DND-41 (cell line): Measurements from ENCODE around the gene LARP4B.
A peak's percentile ranks its signal among the peaks of the same experiment; 100 is the strongest.

Experiments used
- ATAC-seq: fragments of 200-7000 bp; cut with Tn5 transposase; 3 replicates; pipeline ENCODE4 v1.9.1; 2021; ENCODE audit warnings: low read depth; ENCODE audit not compliant: insufficient read depth
- DNase-seq: peaks from one replicate; pipeline ENCODE4 v3.0.0-alpha.2; 2020
- H2AFZ ChIP-seq: 2 replicates; pipeline ENCODE4 v1.6.0; 2012; ENCODE audit warnings: low read depth, low read length
- H3K27ac ChIP-seq: 2 replicates; pipeline ENCODE4 v1.5.1; 2012; ENCODE audit warnings: low read length, inconsistent platforms
- H3K27me3 ChIP-seq: fragments of 200-600 bp; sonication (generic); 2 replicates; pipeline ENCODE4 v1.6.0; 2012; ENCODE audit warnings: low read length, mild to moderate bottlenecking, inconsistent platforms; ENCODE audit not compliant: insufficient read depth, poor library complexity
- H3K36me3 ChIP-seq: 2 replicates; pipeline ENCODE4 v1.5.1; 2012; ENCODE audit warnings: low read length, inconsistent platforms; ENCODE audit not compliant: insufficient read depth
- H3K4me1 ChIP-seq: 2 replicates; pipeline ENCODE4 v1.5.1; 2012; ENCODE audit warnings: mild to moderate bottlenecking, low read length; ENCODE audit not compliant: insufficient read depth
- H3K4me2 ChIP-seq: 2 replicates; pipeline ENCODE4 v1.6.0; 2012; ENCODE audit warnings: mild to moderate bottlenecking, moderate library complexity, low read length, inconsistent platforms; ENCODE audit not compliant: insufficient read depth
- H3K4me3 ChIP-seq, 2 experiments: fragments of 200-600 bp in 1 of 2; shearing (Covaris generic) in 1 of 2; 2 replicates each; pipeline ENCODE4 v1.5.1; 2012 to 2016; ENCODE audit warnings: inconsistent platforms in 2 of 2, low read length in 2 of 2, mild to moderate bottlenecking in 2 of 2, low read depth in 1 of 2, moderate library complexity in 1 of 2
- H3K79me2 ChIP-seq: 2 replicates; pipeline ENCODE4 v1.6.0; 2012; ENCODE audit warnings: low read length, inconsistent platforms; ENCODE audit not compliant: insufficient read depth
- H3K9ac ChIP-seq: 2 replicates; pipeline ENCODE4 v1.6.0; 2012; ENCODE audit warnings: low read depth, mild to moderate bottlenecking, inconsistent platforms, low read length, moderate library complexity
- H3K9me3 ChIP-seq: 2 replicates; pipeline ENCODE4 v1.5.1; 2012; ENCODE audit warnings: low read length, moderate library complexity, mild to moderate bottlenecking, inconsistent platforms; ENCODE audit not compliant: insufficient read depth, severe bottlenecking
- H4K20me1 ChIP-seq: 2 replicates; pipeline ENCODE4 v1.6.0; 2012; ENCODE audit warnings: low read length; ENCODE audit not compliant: insufficient read depth
- EZH2 ChIP-seq: IDR thresholded peaks from 3 replicates; pipeline ENCODE4 v1.6.1; 2012; ENCODE audit warnings: borderline replicate concordance, low read depth, mild to moderate bottlenecking, moderate library complexity, low read length, inconsistent platforms; ENCODE audit not compliant: severe bottlenecking
- TF ChIP-seq, protein P1 (sequence below): IDR thresholded peaks from 2 replicates; pipeline ENCODE4 v1.5.1; 2012; ENCODE audit warnings: borderline replicate concordance, low read length, moderate library complexity, mild to moderate bottlenecking; ENCODE audit not compliant: poor library complexity, severe bottlenecking; ENCODE audit errors: extremely low read depth

The LARP4B gene

DNA sequence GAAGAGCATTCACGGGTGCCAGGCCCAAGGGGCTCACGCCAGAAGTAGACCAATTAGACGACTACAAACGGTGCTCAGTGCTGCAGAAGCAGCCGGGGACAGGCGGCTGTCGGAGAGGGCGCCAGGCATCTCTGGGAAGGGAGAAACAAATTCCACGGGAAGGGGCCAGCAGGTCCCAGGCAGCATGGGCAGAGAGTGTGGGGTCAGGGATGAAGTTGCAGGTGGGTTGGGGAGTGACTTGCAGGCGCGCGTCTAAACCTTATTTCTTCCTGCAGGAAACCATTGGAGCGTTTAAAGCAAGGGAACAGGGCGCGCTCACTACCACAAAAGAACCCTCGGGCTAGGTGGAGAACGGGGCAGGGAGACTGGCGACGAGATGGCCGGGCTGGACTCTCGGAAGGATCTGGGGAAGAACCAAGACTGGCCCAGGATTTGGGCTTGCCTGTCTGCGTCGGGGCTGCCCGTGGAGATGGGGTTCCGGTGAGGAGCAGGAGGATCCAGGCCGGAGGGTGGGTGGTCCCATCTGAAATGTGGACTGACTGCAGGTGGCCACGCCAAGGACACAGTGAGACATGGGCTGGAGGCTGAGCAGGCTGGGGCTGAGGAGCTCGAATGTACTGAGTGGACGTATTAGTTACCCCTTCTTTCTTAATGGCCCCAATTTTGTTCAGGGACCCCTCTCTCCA, 125.7 kb downstream of the LARP4B start:
- TF ChIP-seq, protein P1, sequence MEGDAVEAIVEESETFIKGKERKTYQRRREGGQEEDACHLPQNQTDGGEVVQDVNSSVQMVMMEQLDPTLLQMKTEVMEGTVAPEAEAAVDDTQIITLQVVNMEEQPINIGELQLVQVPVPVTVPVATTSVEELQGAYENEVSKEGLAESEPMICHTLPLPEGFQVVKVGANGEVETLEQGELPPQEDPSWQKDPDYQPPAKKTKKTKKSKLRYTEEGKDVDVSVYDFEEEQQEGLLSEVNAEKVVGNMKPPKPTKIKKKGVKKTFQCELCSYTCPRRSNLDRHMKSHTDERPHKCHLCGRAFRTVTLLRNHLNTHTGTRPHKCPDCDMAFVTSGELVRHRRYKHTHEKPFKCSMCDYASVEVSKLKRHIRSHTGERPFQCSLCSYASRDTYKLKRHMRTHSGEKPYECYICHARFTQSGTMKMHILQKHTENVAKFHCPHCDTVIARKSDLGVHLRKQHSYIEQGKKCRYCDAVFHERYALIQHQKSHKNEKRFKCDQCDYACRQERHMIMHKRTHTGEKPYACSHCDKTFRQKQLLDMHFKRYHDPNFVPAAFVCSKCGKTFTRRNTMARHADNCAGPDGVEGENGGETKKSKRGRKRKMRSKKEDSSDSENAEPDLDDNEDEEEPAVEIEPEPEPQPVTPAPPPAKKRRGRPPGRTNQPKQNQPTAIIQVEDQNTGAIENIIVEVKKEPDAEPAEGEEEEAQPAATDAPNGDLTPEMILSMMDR, result no peak
- TF ChIP-seq EZH2, result no peak
- Histone ChIP-seq H3K27ac (no peak overlapping the region), H2AFZ (no peak overlapping the region), H3K9ac (no peak overlapping the region), H3K27me3 (no peaks in the 10 kb centered on the region), H3K4me2 (no peak overlapping the region), H3K79me2 (no peaks in the 10 kb centered on the region), H3K9me3 (no peaks in the 10 kb centered on the region), H4K20me1 (peaks cover 25% of the 10 kb centered on the region), H3K4me3 (no peak overlapping the region), H3K36me3 (peaks cover 46% of the 10 kb centered on the region), H3K4me1 (no peaks in the 10 kb centered on the region)
- ATAC-seq, result no peak
- DNase-seq, result no peak

DNA sequence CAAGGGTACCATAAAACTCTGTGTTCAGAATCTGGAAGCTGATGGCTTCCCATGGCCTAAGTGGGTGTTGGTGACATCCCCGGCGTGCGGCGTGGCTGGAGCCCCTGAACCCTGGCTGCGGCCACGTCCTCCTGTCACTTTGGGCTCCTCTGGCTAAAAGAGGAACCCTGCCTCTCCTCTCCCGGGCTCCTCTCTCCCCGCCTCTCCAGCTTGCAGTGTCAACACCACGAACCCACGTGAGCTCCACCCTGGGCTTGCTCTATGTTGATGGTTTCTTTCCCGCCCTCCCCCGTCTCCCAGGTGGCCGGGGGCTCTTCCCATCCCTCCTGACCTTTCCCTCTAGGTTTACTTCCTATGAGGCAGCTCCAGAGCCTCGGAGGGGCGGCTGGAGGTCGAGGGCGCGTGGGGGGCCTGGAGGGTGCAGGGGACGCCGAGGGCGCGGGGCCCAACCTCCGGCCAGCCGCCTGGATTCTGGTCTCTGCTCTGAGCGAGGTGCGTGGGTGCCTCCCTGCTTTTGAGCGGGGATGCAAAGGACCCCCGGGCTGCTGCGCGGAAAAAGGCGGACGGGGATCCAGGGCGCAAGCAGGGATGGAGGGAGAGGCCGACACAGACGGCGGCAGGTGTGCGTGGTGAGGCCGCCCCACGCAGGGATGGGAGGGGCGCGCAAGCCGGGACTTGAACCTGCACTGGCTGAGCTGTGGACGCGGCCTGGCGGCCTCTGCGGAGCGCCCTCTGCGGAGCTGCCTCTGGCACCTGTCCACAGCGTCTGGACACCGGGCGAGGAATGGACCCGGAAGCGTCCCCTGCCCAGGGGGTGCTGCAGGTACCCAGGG, 126.5 kb downstream of the LARP4B start:
- Histone ChIP-seq H2AFZ (no peak overlapping the region), H4K20me1 (peaks cover 25% of the 10 kb centered on the region), H3K9ac (no peak overlapping the region), H3K27me3 (no peaks in the 10 kb centered on the region), H3K4me1 (no peaks in the 10 kb centered on the region), H3K27ac (no peak overlapping the region), H3K4me3 (no peak overlapping the region), H3K4me2 (no peak overlapping the region), H3K9me3 (no peaks in the 10 kb centered on the region), H3K36me3 (peaks cover 40% of the 10 kb centered on the region), H3K79me2 (no peaks in the 10 kb centered on the region)
- TF ChIP-seq EZH2, result no peak
- DNase-seq (no peak), ATAC-seq (peak; percentile 16; the same call in 1 of the 3 replicates)

DNA sequence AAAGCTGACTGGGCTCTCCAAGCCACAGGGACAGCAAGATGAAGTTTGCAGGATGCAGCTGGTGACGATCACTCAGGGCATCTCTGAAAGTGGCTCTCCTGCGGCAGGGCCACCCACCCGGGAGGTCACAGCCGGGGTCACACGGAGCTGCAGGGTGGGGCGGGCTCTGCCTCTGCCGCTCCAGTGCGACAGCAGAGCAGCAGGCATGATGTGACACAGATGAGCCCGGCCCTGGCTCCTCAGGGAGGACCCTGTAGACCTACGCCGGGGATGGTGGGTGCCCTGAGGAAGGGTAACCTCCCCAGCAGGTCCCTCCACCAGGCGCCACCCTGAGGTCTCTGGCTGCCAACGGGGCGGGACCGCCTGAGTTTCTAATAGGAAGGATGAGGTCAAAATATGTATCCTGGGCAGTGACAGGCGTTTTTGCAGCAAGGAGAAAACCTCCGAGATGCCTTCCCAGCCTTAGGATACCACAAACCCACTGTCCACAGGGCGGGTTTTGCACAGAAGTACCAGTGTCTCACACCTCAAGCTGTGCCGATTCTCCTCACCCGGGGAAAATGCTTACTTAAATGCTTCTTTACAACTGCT, 127.2 kb downstream of the LARP4B start:
- Histone ChIP-seq H3K27me3 (no peaks in the 10 kb centered on the region), H3K36me3 (peaks cover 34% of the 10 kb centered on the region), H3K9ac (no peak overlapping the region), H3K79me2 (no peaks in the 10 kb centered on the region), H4K20me1 (peaks cover 25% of the 10 kb centered on the region), H3K9me3 (no peaks in the 10 kb centered on the region), H3K27ac (no peak overlapping the region), H3K4me3 (no peak overlapping the region), H2AFZ (no peak overlapping the region), H3K4me2 (no peak overlapping the region), H3K4me1 (no peaks in the 10 kb centered on the region)
- TF ChIP-seq, protein P1, result no peak
- TF ChIP-seq EZH2, result no peak
- ATAC-seq (no peak; the same call in 2 of the 3 replicates), DNase-seq (no peak)
